Activated naive CD8-positive, alpha-beta T cell treated with anti-CD3 and anti-CD28 coated beads, Interleukin-2, amount 50 U/mL, for 24 hours (primary cell): ENCODE results near the gene ZSCAN23.
"Not testable (repeated sequence)": the region's sequence is repeated elsewhere in the genome, so short reads cannot be mapped to it uniquely, and the experiment has no call there.

Source experiments
- ATAC-seq: fragments of 150-1000 bp; cut with Tn5 transposase; one replicate; pipeline ENCODE4 v1.10.0; 2021
- DNase-seq: peaks from one replicate; pipeline ENCODE4 v3.0.0; 2021
- H3K27ac Mint-ChIP-seq: one replicate; pipeline ENCODE4 v1.8.0; 2021; ENCODE audit warnings: mild to moderate bottlenecking, mixed read lengths
- H3K27me3 Mint-ChIP-seq: one replicate; pipeline ENCODE4 v1.8.0; 2021; ENCODE audit warnings: mixed read lengths
- H3K36me3 Mint-ChIP-seq: one replicate; pipeline ENCODE4 v1.8.0; 2021; ENCODE audit warnings: low read depth, mixed read lengths
- H3K4me1 Mint-ChIP-seq: one replicate; pipeline ENCODE4 v1.8.0; 2021; ENCODE audit warnings: mixed read lengths
- H3K4me3 Mint-ChIP-seq: one replicate; pipeline ENCODE4 v1.8.0; 2021; ENCODE audit warnings: mild to moderate bottlenecking, moderate library complexity, mixed read lengths
- H3K9me3 Mint-ChIP-seq: one replicate; pipeline ENCODE4 v1.8.0; 2021; ENCODE audit warnings: mixed read lengths

Gene ZSCAN23

DNA sequence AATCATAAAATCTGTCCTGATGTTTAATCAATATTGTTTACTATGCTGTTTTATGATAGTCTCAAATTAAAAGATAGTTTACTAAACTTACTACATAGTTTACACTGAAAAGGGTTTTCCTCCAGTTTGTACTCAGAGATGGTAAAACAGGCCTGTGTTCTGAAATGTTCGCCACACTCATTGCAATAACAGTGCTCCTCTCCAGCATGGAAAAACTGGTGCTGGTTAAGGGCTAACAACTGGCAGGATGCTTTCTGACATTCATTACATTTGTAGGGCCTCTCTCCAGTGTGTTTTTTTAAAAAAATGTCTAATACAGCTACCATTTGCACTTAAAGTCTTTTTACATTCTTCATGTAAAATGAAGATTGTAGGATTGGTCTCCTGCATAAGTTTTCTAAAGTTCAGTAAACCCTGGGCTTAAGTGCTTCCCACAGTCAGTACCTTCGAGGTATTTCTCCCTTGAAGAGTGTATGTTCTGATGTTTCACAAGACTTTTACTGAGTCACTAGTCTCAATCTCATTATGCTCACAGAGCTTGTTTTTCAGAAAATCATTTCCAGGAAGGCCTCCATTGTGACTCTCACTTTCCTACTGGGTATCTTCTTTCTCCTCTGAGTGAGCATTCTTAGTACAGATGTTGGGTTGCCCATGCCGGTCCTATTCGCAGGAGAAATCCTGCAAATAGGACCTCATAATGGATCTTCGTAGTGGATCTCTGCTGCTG is 35.1 kb downstream of the ZSCAN23 start:
- Mint-ChIP-seq H3K9me3 (no peaks in the 10 kb centered on the region), H3K27ac (peak overlapping the region; percentile 52), H3K36me3 (no peaks in the 10 kb centered on the region), H3K4me1 (peaks cover 20% of the 10 kb centered on the region), H3K4me3 (no peak overlapping the region), H3K27me3 (peaks cover 40% of the 10 kb centered on the region)
- ATAC-seq (peak; percentile 88), DNase-seq (no peak)

DNA sequence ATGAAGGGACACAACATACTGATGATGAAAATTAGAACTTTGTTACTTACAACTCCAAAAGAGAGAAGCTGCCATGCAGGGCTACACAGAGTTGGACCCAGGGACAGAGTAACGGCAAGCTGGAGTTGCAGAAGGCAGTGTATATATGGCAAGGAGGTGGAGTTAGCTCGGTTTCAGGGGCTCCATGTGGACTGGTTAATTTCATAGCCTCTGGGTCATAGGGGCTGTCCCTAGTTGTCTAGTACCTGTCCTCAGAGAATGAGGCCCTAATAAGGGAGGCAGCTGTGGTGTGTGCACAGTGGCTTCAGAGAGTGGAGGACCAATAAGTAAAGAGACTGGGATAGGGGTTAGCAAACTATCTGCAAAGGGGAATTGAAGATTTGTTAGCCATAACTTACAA is 35.9 kb downstream of the ZSCAN23 start:
- peak; percentile 79 for ATAC-seq
- H3K36me3 Mint-ChIP-seq, result no peaks in the 10 kb centered on the region
- H3K4me3 Mint-ChIP-seq, result no peak overlapping the region
- no peaks in the 10 kb centered on the region for H3K9me3 Mint-ChIP-seq
- peaks cover 20% of the 10 kb centered on the region for H3K4me1 Mint-ChIP-seq
- H3K27ac Mint-ChIP-seq, result no peak overlapping the region
- H3K27me3 Mint-ChIP-seq, result peaks cover 47% of the 10 kb centered on the region
- DNase-seq, result no peak

DNA sequence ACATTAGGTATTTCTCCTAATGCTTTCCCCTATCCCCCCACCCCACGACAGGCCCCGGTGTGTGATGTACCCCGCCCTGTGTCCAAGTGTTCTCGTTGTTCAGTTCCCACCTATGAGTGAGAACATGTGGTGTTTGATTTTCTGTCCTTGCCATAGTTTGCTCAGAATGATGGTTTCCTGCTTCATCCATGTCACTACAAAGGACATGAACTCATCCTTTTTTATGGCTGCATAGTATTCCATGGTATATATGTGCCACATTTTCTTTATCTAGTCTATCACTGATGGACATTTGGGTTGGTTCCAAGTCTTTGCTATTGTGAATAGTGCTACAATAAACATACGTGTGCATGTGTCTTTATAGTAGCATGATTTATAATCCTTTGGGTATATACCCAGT is 39.4 kb downstream of the ZSCAN23 start:
- not testable (repeated sequence) for H3K4me3 Mint-ChIP-seq, ATAC-seq, H3K27ac Mint-ChIP-seq, DNase-seq, H3K36me3 Mint-ChIP-seq, H3K9me3 Mint-ChIP-seq
- Mint-ChIP-seq H3K27me3 (peaks cover 38% of the 10 kb centered on the region), H3K4me1 (peaks cover 27% of the 10 kb centered on the region)

DNA sequence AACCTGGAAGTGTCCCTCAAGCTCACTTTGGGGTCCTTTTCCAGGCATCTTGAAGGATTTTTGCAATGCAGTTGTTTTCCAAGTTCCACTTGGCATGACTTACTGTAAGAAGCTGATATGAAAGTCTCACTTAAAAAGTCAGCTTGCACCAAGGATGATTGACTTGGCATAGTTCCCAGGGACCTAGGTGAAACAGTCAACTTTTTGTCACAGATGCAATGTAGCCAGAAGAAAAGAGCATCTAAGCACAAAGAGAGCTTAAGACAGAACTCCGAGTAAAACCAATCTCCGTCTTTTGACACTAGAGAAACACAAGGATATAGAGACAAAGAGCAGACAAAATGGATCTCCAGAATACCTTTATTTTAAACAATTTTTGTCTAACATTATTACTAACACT is 41.1 kb downstream of the ZSCAN23 start:
- no peaks in the 10 kb centered on the region for H3K9me3 Mint-ChIP-seq
- H3K4me3 Mint-ChIP-seq, result no peak overlapping the region
- peaks cover 17% of the 10 kb centered on the region for H3K36me3 Mint-ChIP-seq
- no peak overlapping the region for H3K27ac Mint-ChIP-seq
- H3K27me3 Mint-ChIP-seq, result peaks cover 37% of the 10 kb centered on the region
- DNase-seq (no peak), ATAC-seq (no peak)
- H3K4me1 Mint-ChIP-seq, result peaks cover 23% of the 10 kb centered on the region

DNA sequence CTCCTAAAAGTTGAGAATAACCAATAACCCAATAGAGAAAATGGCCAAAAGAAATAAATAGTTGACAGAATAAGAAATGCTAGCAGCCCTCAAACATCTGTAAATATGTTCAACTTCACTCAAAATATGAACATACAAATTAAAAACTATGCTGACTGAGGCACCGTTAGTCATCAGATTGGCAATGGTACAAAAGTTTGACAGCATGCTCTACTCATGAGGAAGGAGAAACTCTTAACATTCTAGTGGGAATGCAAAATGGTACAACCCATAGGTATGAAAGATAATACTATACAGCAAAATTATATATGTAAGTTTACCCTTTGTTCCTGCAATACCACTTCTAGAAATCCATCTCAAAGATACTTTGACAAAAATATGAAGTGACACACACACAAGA is 42.1 kb downstream of the ZSCAN23 start:
- DNase-seq, result no peak
- Mint-ChIP-seq H3K27me3 (peaks cover 34% of the 10 kb centered on the region), H3K9me3 (no peaks in the 10 kb centered on the region), H3K36me3 (peaks cover 26% of the 10 kb centered on the region), H3K4me1 (peaks cover 28% of the 10 kb centered on the region), H3K27ac (no peak overlapping the region), H3K4me3 (peak overlapping the region; percentile 5)
- no peak for ATAC-seq

DNA sequence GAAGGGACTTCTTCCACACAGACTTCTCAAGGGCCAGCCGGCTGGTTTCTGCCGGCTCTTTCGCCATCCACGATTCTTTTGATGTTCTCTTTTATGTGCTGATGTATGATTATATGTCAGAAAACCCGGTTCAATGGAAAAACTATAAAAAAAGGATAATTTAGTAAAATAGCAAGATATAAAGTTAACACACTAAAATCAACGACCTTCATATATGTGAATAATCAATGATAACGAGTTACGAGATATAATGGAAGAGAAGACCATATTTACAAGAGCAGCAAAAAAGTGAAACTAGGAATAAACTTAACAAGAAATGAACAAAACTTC is 43.2 kb downstream of the ZSCAN23 start:
- Mint-ChIP-seq H3K9me3 (no peaks in the 10 kb centered on the region), H3K4me1 (peaks cover 38% of the 10 kb centered on the region), H3K27ac (peak overlapping the region; percentile 94), H3K36me3 (peaks cover 34% of the 10 kb centered on the region), H3K27me3 (peaks cover 29% of the 10 kb centered on the region), H3K4me3 (peak overlapping the region; percentile 90)
- ATAC-seq, result no peak
- DNase-seq, result no peak

DNA sequence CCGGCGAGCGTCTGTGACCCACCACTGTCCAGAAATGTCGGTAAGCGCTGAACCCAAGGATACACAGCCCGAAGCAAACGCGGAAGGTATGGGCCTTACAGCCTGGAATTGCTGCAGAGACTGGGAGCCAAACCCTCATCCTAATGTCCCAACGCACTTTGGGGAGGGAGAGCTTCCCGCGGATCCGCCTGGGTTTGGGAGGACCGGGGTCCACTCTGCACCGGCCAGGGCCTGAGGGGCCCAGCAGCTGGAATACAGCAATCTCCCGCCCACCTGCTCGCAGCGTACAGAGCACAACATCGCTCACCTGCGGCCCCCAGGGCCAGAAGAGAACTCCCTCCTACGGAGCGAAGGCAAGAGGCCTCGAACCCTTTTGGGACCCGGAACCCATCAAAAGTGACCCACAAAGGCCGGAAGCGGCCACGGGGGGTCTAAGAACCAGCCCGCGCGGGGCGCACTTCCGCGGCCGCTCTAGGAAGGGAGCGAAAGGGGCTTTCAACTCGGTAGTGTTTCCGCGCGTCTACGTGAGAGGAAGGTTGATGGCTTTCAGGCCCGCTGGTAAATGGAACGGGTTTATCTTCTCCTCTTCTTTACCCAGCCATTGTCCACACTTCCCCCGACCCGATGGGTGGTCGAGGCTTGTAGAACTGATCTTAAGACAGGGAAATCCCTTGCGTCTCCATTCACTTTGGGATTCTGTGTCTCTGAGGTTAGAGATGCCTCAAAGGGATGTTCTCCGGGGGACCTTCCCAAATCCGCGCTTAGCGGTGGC is 43.8 kb downstream of the ZSCAN23 start, which contains the start of gene ZSCAN12:
Gene ZSCAN12, minus strand, starts transcription at position 398 of the 772 bp plus-strand sequence. CDS start 1,342 bp downstream, outside the sequence.
- H3K4me1 Mint-ChIP-seq, result peaks cover 38% of the 10 kb centered on the region
- peaks cover 27% of the 10 kb centered on the region for H3K27me3 Mint-ChIP-seq
- peak; percentile 96 for ATAC-seq

DNA sequence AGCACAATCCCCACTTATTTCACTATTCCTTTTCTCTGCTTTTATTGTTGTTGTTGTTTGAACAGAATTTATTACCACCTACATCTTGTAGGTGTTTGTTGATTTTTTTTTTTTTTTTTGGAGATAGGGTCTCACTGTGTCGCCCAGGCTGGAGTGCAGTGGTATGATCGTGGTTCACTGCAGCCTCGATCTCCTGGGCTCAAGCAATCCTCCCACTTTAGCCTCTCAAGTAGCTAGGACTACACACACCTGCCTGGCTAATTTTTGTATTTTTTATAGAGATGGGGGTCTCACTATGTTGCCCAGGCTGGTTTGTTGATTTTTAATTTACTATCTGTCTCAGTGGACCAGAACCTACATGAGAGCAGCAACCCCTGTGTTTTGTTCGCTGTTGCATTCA is 47.4 kb downstream of the ZSCAN23 start:
- no peaks in the 10 kb centered on the region for H3K9me3 Mint-ChIP-seq

More for the DNA sequence above, 43.8 kb downstream of the ZSCAN23 start, which contains the start of gene ZSCAN12:
- Mint-ChIP-seq H3K36me3 (peaks cover 38% of the 10 kb centered on the region), H3K4me3 (peak within 1 kb of the TSS; percentile 90), H3K9me3 (no peaks in the 10 kb centered on the region), H3K27ac (peak within 1 kb of the TSS; percentile 94)
- DNase-seq, result peak; percentile 87

DNA sequence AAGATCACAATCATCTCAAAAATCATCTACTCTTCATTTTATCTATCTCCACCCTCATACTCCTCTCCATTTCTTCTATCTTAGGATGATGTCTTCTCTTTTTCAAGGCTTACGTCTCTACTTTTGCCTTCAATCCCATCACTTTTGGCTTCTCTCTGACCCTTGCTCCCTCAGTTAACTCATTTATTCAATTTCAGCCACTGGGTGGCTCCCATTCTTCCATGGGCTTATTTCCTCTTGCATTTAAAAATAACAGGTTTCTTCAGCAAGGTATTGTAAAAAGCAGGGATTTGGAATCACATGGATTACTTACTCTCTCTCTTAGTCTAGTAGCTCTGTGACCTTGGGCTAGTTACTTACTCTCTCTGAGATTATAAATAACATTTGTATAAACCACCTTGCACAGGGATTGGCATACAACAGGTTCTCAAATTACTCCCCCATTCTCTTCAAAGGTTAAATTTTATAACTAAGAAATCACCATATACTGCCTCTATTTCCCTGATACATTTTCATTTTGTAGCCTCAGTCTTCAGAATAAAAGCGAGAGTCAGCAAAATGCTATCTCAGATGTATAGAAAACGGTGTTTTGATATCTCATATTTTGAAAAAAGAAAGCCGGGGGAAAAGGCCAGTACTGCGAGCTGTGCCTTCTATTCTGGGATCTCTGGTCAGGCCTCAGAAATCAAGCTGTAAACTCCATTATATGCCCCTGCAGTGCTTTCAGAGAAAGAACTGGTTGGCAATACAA is 49.2 kb downstream of the ZSCAN23 start:
- Mint-ChIP-seq H3K27ac (no peak overlapping the region), H3K9me3 (no peaks in the 10 kb centered on the region), H3K27me3 (no peaks in the 10 kb centered on the region), H3K4me1 (peaks cover 38% of the 10 kb centered on the region), H3K36me3 (peaks cover 77% of the 10 kb centered on the region), H3K4me3 (no peak overlapping the region)
- no peak for DNase-seq
- no peak for ATAC-seq

More for the DNA sequence above, 47.4 kb downstream of the ZSCAN23 start:
- peaks cover 1% of the 10 kb centered on the region for H3K27me3 Mint-ChIP-seq
- ATAC-seq, result no peak
- H3K4me1 Mint-ChIP-seq, result peaks cover 44% of the 10 kb centered on the region
- H3K4me3 Mint-ChIP-seq, result no peak overlapping the region
- no peak overlapping the region for H3K27ac Mint-ChIP-seq
- peaks cover 66% of the 10 kb centered on the region for H3K36me3 Mint-ChIP-seq
- DNase-seq, result no peak

DNA sequence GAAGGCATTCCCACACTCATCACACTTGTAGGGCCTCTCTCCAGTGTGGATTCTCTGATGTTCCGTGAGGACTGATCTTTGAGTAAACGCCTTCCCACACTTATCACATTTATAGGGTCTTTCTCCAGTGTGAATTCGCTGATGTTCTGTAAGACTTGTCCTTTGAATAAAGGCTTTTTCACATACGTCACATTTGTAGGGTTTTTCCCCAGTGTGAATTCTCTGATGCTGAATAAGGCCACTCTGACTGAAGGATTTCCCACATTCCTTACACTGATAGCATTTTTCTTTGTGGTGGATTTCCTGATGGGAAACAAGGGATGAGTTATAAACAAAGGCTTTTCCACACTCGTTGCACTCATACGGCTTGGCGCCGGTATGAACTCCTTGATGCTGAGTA is 52.6 kb downstream of the ZSCAN23 start:
- peaks cover 74% of the 10 kb centered on the region for H3K36me3 Mint-ChIP-seq
- H3K4me3 Mint-ChIP-seq, result no peak overlapping the region
- no peaks in the 10 kb centered on the region for H3K9me3 Mint-ChIP-seq
- peaks cover 15% of the 10 kb centered on the region for H3K4me1 Mint-ChIP-seq
- H3K27ac Mint-ChIP-seq, result no peak overlapping the region
- no peak for ATAC-seq
- DNase-seq, result no peak
- H3K27me3 Mint-ChIP-seq, result no peaks in the 10 kb centered on the region

DNA sequence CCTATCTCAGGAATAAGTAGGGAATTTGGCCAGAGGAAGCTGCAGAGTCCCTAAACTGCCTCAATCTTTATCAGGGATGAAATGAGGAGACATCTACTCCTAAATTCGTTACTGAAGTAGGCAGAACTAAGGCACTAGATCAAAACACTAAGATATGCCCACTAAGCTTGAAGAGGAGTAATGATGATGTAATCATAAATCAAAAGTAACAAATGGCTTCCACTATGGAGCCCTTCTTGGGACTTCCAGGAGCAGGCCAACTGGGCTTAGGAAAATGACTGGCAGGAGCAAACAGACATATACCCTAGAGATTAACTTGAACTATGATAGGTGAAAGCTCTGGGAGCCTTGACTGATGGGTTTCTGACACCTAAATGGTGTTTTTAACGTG is 59.2 kb downstream of the ZSCAN23 start:
- H3K9me3 Mint-ChIP-seq, result peaks cover 6% of the 10 kb centered on the region
- H3K27me3 Mint-ChIP-seq, result no peaks in the 10 kb centered on the region
- peaks cover 18% of the 10 kb centered on the region for H3K4me1 Mint-ChIP-seq
- ATAC-seq (no peak), DNase-seq (no peak)
- peaks cover 69% of the 10 kb centered on the region for H3K36me3 Mint-ChIP-seq
- H3K4me3 Mint-ChIP-seq, result no peak overlapping the region
- H3K27ac Mint-ChIP-seq, result no peak overlapping the region

DNA sequence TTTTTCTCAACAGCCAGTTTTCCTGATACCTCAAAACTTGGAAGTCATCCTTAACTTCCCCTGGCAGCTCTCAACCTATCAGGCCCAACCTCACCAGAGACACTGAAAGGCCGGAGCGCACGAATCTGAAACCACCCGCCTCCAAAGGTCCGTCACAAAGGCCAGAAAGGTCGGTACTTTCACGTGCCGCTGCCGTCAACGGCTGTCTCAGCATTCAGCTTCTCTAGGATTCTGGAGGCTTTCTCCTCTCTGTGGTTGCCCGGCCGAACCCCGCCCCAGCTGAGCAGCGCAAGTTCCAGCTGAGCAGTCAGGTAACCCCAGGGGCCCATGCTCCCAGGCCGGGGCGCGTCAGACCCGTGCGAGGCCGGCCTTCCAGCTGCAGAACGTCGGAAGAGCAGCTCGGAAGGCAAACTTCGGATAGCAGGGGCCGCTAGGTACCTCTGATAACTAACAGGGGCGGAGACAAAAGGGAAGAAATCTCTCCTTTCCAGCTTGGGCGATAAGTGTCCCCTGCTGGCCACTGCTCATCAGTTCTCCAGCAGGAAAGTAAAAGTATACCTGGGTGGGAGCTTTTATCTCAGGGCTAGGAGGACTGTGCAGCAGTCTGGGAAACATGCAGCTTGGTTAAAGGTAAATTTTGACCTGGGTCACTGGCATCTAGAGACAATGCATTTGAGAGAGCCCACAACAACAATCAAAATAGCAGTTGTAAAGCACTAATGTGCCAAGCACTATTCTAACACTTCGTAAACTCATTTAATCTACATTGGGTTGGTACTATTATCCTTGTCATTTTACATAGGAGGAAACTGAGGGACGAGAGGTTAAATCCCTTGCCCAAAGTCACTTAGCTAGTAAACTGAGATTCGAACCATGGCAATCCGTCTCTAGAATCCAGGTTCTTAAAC is 59.8 kb downstream of the ZSCAN23 start:
- Mint-ChIP-seq H3K4me3 (peak overlapping the region; percentile 73), H3K36me3 (peaks cover 65% of the 10 kb centered on the region), H3K27ac (peak overlapping the region; percentile 52), H3K27me3 (no peaks in the 10 kb centered on the region), H3K9me3 (peaks cover 6% of the 10 kb centered on the region), H3K4me1 (peaks cover 18% of the 10 kb centered on the region)
- peak; percentile 52 for DNase-seq
- peak; percentile 77 for ATAC-seq
